BJ (cell line): ENCODE measurements around the gene TPPP. TPM values are rescaled to one million over a fixed set of nuclear protein-coding genes. Genes with fewer than 3 reads are reported as not detected.

Source experiments
- CTCF ChIA-PET: fragments of 350-600 bp; formaldehyde crosslinking; extraction: SDS; loops from one replicate; lab custom pipeline; 2021; ENCODE audit warnings: antibody characterized with exemption, inconsistent platforms; lab: Yijun Ruan, JAX
- POLR2A ChIA-PET: fragments of 300-600 bp; sonication (Branson Sonifier 250); formaldehyde crosslinking; extraction: SDS; loops from one replicate; lab custom pipeline; 2021; ENCODE audit warnings: antibody characterized with exemption; lab: Charles Lee
- DNase-seq: peaks from one replicate; pipeline ENCODE4 v3.0.0-alpha.2; 2011; ENCODE audit warnings: low read depth
- H3K27me3 ChIP-seq: 2 replicates; pipeline ENCODE4 v1.6.0; 2011; ENCODE audit warnings: low read length; ENCODE audit not compliant: control insufficient read depth, insufficient read depth
- H3K36me3 ChIP-seq: 2 replicates; pipeline ENCODE4 v1.5.1; 2011; ENCODE audit warnings: low read length; ENCODE audit not compliant: control insufficient read depth, insufficient read depth
- H3K4me3 ChIP-seq: 2 replicates; pipeline ENCODE4 v1.5.1; 2011; ENCODE audit warnings: low read depth, mild to moderate bottlenecking, control low read depth, low read length
- CTCF ChIP-seq: IDR thresholded peaks from 2 replicates; pipeline ENCODE4 v1.5.1; 2011; ENCODE audit warnings: low read depth, mild to moderate bottlenecking, control low read depth, inconsistent platforms, low read length, moderate library complexity; ENCODE audit not compliant: insufficient read depth
- polyA plus RNA-seq: library from polyadenylated mRNA; depleted of rRNA; stranded (reverse); fragments of >200 nt; gene quantifications from 2 replicates; pipeline ENCODE4 v1.2.3, GENCODE V29; 2011

TPPP gene
- polyA plus RNA-seq, 1 experiment = 0.09 TPM

- Histone ChIP-seq H3K27me3 (no peaks in the 10 kb centered on the region), H3K4me3 (no peak overlapping the region), H3K36me3 (peaks cover 8% of the 10 kb centered on the region)
- DNase-seq = no peak
- no peak for TF ChIP-seq CTCF
- POLR2A ChIA-PET = no interaction called here
- CTCF ChIA-PET = interaction anchor here (0.6 kb wide), 2 partner anchors 88 to 229 kb away, joined by 3 read pairs; no protein-coding TSS in a partner anchor
Measured at GRCh38 chr5:620152-620551, 73.0 kb downstream of the TPPP start.

- Histone ChIP-seq H3K36me3 (peaks cover 8% of the 10 kb centered on the region), H3K4me3 (no peak overlapping the region), H3K27me3 (no peaks in the 10 kb centered on the region)
- no peak for TF ChIP-seq CTCF
- DNase-seq = no peak
- ChIA-PET POLR2A (no interaction called here), CTCF (no interaction called here)
Measured at GRCh38 chr5:619444-619843, 73.7 kb downstream of the TPPP start.

DNA sequence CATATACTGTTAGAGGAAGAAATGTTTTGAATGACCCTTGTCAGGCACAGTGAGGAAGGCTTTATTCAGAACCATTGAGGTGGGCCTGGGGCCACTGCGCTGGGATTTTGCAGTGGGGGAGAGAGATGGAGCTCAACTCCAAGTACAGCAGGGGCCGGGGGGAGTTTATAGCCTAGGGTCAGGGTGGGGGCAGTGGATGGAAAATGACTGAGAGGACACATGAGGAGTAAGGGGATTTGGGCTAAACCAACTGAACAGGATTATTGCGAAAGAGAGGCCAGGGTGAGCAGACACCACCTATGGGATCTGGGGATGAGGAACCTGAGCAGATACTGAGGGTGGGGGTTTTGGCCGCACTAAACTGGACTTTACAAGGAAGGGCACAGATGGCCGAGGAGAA, 74.7 kb downstream of the TPPP start:
- Histone ChIP-seq H3K27me3 (no peaks in the 10 kb centered on the region), H3K4me3 (no peak overlapping the region), H3K36me3 (peaks cover 7% of the 10 kb centered on the region)
- POLR2A ChIA-PET = no interaction called here
- DNase-seq = no peak
- CTCF ChIA-PET = no interaction called here
- no peak for TF ChIP-seq CTCF

DNA sequence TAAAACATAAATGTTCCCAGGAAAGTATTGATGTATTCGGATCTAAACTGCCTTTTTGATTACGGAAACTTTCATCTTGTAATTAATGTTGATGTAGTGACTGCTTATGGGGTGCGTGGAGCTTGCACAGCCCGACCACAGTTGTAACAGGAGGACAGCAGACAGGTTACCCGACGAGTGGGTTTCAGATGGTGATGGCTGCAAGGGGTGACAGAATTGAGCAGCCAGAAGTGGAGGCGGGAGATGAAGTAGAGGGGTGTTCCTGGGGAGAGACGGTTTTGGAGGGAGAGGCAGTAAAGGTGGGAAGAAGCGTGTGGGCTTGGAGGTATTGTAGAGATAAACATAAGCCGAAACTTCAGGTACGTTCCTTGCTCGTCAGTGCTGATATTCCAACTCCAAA, 75.3 kb downstream of the TPPP start:
- Histone ChIP-seq H3K4me3 (no peak overlapping the region), H3K27me3 (no peaks in the 10 kb centered on the region), H3K36me3 (peaks cover 7% of the 10 kb centered on the region)
- DNase-seq = no peak
- ChIA-PET CTCF (no interaction called here), POLR2A (no interaction called here)
- no peak for TF ChIP-seq CTCF

DNA sequence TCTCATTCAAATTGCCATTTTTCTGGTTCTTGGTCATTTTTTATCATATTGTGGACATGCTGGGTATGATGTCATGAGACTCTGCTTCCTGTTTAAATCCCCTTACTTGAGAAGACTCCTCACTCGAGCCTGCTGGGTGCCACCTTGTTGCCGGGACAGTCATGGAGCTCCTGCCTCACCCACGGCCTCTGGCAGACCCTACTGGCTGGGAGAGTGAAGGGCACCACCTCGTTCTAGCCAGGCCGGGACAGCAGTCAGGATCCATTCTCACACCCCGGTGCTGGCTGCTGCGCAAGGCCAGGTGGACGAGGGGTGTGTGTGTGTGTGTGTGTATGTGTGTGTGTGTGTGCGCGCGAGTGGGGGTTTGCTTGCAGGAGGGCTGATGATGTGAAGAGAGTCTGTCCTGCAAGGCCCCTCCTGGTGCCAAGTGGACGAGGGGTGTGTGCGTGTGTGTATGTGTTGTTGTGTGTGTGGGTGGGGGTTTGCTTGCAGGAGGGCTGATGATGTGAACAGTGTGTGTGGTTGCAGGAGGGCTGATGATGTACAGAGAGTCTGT, 76.6 kb downstream of the TPPP start:
- peaks cover 7% of the 10 kb centered on the region for H3K36me3 ChIP-seq
- CTCF ChIA-PET = no interaction called here
- no peak overlapping the region for H3K4me3 ChIP-seq
- POLR2A ChIA-PET = no interaction called here
- H3K27me3 ChIP-seq = no peaks in the 10 kb centered on the region
- no peak for DNase-seq
- TF ChIP-seq CTCF = no peak
